SK-N-SH treated with all-trans-retinoic acid at 6 μM for 48 hours (cell line): ENCODE data around the gene FOXK1.

ENCODE experiments used
- ATAC-seq: fragments of 200-7000 bp; cut with Tn5 transposase; 3 replicates; pipeline ENCODE4 v1.9.1; 2020; ENCODE audit warnings: mild to moderate bottlenecking, moderate library complexity
- CSDC2 ChIP-seq: fragments of 250-450 bp; sonication (Bioruptor Pico); IDR thresholded peaks from 2 replicates; pipeline ENCODE4 v1.5.0; 2020; ENCODE audit warnings: mild to moderate bottlenecking, moderate library complexity
- ESRRG ChIP-seq: fragments of 250-450 bp; sonication (Bioruptor Pico); IDR thresholded peaks from 2 replicates; pipeline ENCODE4 v1.6.1; 2021; ENCODE audit warnings: mild to moderate bottlenecking
- OSR1 ChIP-seq: fragments of 250-450 bp; sonication (Bioruptor Pico); IDR thresholded peaks from 2 replicates; pipeline ENCODE4 v1.8.0; 2022; ENCODE audit warnings: moderate library complexity, mild to moderate bottlenecking, inconsistent platforms
- PPARA ChIP-seq: fragments of 250-450 bp; sonication (Bioruptor Pico); IDR thresholded peaks from 2 replicates; pipeline ENCODE4 v1.5.0; 2020; ENCODE audit warnings: mild to moderate bottlenecking, borderline replicate concordance
- RARB ChIP-seq: fragments of 250-450 bp; sonication (Bioruptor Pico); IDR thresholded peaks from 2 replicates; pipeline ENCODE4 v1.8.0; 2021; ENCODE audit warnings: mild to moderate bottlenecking, moderate library complexity
- SNAI2 ChIP-seq: fragments of 250-450 bp; sonication (Bioruptor Pico); IDR thresholded peaks from 2 replicates; pipeline ENCODE4 v1.5.0; 2020; ENCODE audit warnings: mild to moderate bottlenecking, moderate library complexity
- TCF4 ChIP-seq: fragments of 250-450 bp; sonication (Bioruptor Pico); IDR thresholded peaks from 2 replicates; pipeline ENCODE4 v1.8.0; 2021; ENCODE audit warnings: mild to moderate bottlenecking, moderate library complexity, borderline replicate concordance
- TOX ChIP-seq: fragments of 250-450 bp; sonication (Bioruptor Pico); IDR thresholded peaks from 2 replicates; pipeline ENCODE4 v1.8.0; 2021; ENCODE audit warnings: mild to moderate bottlenecking, moderate library complexity, borderline replicate concordance
- ZC3H10 ChIP-seq: fragments of 250-450 bp; sonication (Bioruptor Pico); IDR thresholded peaks from 2 replicates; pipeline ENCODE4 v1.5.1; 2021; ENCODE audit warnings: mild to moderate bottlenecking, moderate library complexity
- ZFP30 ChIP-seq: fragments of 450-650 bp; formaldehyde crosslinking; IDR thresholded peaks from 2 replicates; pipeline ENCODE4 v1.5.0; 2022; ENCODE audit warnings: mild to moderate bottlenecking, moderate library complexity
- ZNF565 ChIP-seq: fragments of 450-650 bp; formaldehyde crosslinking; conservative IDR thresholded peaks from 2 replicates; pipeline ENCODE4 v1.5.0; 2020; ENCODE audit warnings: low read depth, mild to moderate bottlenecking, moderate library complexity
- ZNF70 ChIP-seq: fragments of 450-650 bp; formaldehyde crosslinking; IDR thresholded peaks from 2 replicates; pipeline ENCODE4 v1.5.0; 2020; ENCODE audit warnings: mild to moderate bottlenecking, moderate library complexity
- ZNF8 ChIP-seq: fragments of 450-650 bp; formaldehyde crosslinking; IDR thresholded peaks from 2 replicates; pipeline ENCODE4 v1.5.0; 2020; ENCODE audit warnings: mild to moderate bottlenecking, moderate library complexity
- TF ChIP-seq, protein P1 (sequence below): fragments of 250-450 bp; sonication (Bioruptor Pico); IDR thresholded peaks from 2 replicates; pipeline ENCODE4 v1.8.0; 2021; ENCODE audit warnings: low read depth, mild to moderate bottlenecking, moderate library complexity, borderline replicate concordance
- TF ChIP-seq, protein P2 (sequence below): fragments of 250-450 bp; sonication (Bioruptor Pico); IDR thresholded peaks from 2 replicates; pipeline ENCODE4 v1.8.0; 2020; ENCODE audit warnings: mild to moderate bottlenecking, moderate library complexity, borderline replicate concordance
- TF ChIP-seq, protein P3 (sequence below): fragments of 250-450 bp; sonication (Bioruptor Pico); IDR thresholded peaks from 2 replicates; pipeline ENCODE4 v1.5.0; 2020; ENCODE audit warnings: mild to moderate bottlenecking, moderate library complexity
- TF ChIP-seq, protein P4 (sequence below): fragments of 250-450 bp; sonication (Bioruptor Pico); IDR thresholded peaks from 2 replicates; pipeline ENCODE4 v1.5.1; 2021; ENCODE audit warnings: mild to moderate bottlenecking, moderate library complexity

FOXK1 gene

DNA sequence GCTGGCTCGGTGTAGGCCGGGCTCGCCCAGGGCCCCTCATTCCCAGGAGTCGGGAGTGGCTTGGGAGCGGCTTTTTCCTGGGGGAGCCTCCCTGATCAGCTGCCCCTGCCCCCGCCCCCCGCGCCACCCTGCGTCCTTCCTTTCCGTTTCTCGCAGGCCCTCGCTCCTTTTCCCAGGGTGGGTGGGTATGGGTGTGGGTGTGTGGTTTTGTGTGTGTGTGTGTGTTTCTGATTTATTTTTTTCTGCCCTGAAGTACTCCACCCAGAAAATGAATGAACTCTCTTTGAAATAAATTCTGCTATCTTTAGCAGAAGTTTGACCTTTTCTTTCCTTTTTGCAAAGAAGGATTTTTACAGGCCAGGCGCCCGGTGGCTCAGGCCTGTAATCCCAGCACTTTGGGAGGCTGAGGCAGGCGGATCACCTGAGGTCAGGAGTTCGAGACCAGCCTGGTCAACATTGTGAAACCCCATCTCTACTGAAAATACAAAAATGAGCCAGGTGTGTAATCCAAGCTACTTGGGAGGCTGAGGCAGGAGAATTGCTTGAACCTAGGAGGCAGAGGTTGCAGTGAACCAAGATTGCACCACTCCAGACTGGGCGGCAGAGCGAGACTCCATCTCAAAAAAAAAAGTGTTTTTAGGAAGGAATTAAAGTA is 63.3 kb downstream of the FOXK1 start:
- ATAC-seq = no peak
- TF ChIP-seq, protein P1, sequence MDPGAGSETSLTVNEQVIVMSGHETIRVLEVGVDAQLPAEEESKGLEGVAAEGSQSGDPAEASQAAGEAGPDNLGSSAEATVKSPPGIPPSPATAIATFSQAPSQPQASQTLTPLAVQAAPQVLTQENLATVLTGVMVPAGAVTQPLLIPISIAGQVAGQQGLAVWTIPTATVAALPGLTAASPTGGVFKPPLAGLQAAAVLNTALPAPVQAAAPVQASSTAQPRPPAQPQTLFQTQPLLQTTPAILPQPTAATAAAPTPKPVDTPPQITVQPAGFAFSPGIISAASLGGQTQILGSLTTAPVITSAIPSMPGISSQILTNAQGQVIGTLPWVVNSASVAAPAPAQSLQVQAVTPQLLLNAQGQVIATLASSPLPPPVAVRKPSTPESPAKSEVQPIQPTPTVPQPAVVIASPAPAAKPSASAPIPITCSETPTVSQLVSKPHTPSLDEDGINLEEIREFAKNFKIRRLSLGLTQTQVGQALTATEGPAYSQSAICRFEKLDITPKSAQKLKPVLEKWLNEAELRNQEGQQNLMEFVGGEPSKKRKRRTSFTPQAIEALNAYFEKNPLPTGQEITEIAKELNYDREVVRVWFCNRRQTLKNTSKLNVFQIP = no peak
- TF ChIP-seq, protein P2, sequence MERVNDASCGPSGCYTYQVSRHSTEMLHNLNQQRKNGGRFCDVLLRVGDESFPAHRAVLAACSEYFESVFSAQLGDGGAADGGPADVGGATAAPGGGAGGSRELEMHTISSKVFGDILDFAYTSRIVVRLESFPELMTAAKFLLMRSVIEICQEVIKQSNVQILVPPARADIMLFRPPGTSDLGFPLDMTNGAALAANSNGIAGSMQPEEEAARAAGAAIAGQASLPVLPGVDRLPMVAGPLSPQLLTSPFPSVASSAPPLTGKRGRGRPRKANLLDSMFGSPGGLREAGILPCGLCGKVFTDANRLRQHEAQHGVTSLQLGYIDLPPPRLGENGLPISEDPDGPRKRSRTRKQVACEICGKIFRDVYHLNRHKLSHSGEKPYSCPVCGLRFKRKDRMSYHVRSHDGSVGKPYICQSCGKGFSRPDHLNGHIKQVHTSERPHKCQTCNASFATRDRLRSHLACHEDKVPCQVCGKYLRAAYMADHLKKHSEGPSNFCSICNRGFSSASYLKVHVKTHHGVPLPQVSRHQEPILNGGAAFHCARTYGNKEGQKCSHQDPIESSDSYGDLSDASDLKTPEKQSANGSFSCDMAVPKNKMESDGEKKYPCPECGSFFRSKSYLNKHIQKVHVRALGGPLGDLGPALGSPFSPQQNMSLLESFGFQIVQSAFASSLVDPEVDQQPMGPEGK (CRISPR knock-in tag) = peak; percentile 73; the same call in 1 of the 2 replicates

DNA sequence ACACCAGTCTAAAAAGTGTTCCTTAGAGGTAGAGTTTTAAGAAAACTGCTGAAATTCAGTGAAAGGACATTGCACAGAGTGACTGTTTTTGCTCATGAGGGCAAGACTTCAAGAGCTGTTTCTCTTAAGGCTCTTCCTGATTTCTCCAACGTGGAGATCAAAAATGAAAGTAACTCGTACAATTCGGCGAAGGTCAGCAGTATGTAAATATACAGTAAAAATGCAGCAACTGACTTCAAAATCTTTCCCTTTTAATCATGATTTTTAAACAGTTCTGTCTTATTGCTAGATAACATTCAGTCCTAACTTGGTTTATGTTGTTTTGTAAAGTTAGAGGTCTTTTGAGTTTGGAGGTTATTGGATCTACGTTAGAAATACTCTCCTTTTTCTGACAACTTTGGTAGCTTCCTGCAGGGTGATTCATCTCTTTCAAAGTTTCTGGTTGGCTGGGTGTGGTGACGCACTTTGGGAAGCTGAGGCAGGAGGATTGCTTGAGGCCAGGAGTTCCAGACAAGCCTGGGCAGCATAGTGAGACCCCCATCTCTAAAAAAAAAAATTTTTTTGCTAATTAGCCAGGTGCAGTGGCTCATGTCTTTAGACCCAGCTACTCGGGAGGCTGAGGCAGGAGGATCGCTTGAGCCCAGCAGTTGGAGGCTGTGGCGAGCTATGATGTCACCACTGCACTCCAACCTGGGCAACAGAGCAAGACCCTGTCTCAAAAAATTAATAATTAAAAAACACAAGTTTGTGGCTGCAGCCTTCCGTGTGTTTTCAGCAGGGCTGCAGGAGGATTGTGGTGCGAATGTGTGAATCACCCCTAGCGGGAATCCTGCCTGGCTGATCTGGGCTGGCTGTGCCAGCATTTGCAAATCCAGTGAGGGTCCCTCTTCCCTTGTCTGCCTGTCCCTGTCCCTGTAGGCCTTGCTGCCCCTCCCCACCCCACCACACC is 64.2 kb downstream of the FOXK1 start:
- ATAC-seq = no peak
- TF ChIP-seq, protein P3, sequence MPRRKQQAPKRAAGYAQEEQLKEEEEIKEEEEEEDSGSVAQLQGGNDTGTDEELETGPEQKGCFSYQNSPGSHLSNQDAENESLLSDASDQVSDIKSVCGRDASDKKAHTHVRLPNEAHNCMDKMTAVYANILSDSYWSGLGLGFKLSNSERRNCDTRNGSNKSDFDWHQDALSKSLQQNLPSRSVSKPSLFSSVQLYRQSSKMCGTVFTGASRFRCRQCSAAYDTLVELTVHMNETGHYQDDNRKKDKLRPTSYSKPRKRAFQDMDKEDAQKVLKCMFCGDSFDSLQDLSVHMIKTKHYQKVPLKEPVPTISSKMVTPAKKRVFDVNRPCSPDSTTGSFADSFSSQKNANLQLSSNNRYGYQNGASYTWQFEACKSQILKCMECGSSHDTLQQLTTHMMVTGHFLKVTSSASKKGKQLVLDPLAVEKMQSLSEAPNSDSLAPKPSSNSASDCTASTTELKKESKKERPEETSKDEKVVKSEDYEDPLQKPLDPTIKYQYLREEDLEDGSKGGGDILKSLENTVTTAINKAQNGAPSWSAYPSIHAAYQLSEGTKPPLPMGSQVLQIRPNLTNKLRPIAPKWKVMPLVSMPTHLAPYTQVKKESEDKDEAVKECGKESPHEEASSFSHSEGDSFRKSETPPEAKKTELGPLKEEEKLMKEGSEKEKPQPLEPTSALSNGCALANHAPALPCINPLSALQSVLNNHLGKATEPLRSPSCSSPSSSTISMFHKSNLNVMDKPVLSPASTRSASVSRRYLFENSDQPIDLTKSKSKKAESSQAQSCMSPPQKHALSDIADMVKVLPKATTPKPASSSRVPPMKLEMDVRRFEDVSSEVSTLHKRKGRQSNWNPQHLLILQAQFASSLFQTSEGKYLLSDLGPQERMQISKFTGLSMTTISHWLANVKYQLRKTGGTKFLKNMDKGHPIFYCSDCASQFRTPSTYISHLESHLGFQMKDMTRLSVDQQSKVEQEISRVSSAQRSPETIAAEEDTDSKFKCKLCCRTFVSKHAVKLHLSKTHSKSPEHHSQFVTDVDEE = no peak
- TF ChIP-seq ESRRG (CRISPR knock-in tag) = no peak
- TF ChIP-seq SNAI2 (CRISPR knock-in tag) = no peak
- no peak for TF ChIP-seq PPARA (CRISPR knock-in tag)
- no peak for TF ChIP-seq ZFP30 (CRISPR knock-in tag)
- TF ChIP-seq, protein P4, sequence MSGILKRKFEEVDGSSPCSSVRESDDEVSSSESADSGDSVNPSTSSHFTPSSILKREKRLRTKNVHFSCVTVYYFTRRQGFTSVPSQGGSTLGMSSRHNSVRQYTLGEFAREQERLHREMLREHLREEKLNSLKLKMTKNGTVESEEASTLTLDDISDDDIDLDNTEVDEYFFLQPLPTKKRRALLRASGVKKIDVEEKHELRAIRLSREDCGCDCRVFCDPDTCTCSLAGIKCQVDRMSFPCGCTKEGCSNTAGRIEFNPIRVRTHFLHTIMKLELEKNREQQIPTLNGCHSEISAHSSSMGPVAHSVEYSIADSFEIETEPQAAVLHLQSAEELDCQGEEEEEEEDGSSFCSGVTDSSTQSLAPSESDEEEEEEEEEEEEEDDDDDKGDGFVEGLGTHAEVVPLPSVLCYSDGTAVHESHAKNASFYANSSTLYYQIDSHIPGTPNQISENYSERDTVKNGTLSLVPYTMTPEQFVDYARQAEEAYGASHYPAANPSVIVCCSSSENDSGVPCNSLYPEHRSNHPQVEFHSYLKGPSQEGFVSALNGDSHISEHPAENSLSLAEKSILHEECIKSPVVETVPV (CRISPR knock-in tag) = no peak
- TF ChIP-seq ZC3H10 (CRISPR knock-in tag) = no peak
- TF ChIP-seq, protein P2 (CRISPR knock-in tag) = no peak
- no peak for TF ChIP-seq CSDC2
- TF ChIP-seq ZNF565 = no peak
- TF ChIP-seq RARB (CRISPR knock-in tag) = no peak
- no peak for TF ChIP-seq TOX (CRISPR knock-in tag)
- TF ChIP-seq ZNF8 (CRISPR knock-in tag) = no peak
- no peak for TF ChIP-seq ZNF70
- TF ChIP-seq OSR1 (CRISPR knock-in tag) = no peak
- no peak for TF ChIP-seq TCF4

DNA sequence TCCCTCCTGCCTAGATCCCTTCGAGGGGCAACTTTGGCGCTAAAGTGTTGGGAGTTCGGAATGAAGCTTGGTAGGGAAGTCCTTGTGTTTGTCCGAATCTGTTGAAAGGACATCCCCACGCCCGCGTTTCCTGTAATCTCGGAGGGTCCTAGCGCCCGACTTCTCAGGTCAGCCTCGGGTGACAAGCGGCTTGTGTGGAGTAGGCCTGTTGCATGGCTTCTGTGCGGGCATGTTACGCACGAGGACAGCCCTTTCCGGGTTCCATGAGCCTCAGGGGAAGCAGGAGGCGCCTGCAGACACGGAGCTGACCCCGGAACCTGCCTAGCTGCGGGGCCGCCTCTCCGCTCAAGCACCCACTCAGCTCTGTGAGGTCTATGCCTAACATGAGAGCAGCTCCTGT is 64.9 kb downstream of the FOXK1 start:
- TF ChIP-seq, protein P4 (CRISPR knock-in tag) = no peak
- TF ChIP-seq ZNF565 = no peak
- TF ChIP-seq ESRRG (CRISPR knock-in tag) = no peak
- TF ChIP-seq, protein P2 (CRISPR knock-in tag) = no peak
- ATAC-seq = no peak
